OCI-LY3 (cell line): Measurements from ENCODE around the gene RSPRY1.

Experiments
- CTCF ChIP-seq: fragments of 200-600, 300-600 bp; sonication (generic); IDR thresholded peaks from 2 replicates; pipeline ENCODE4 v1.5.1; 2014; ENCODE audit warnings: antibody characterized with exemption, low read length, low read depth
- EZH2phosphoT487 ChIP-seq: fragments of 200-600 bp; shearing (Covaris generic); IDR thresholded peaks from 2 replicates; pipeline ENCODE4 v1.6.1; 2018; ENCODE audit warnings: antibody characterized with exemption, mixed run types, low read depth

DNA sequence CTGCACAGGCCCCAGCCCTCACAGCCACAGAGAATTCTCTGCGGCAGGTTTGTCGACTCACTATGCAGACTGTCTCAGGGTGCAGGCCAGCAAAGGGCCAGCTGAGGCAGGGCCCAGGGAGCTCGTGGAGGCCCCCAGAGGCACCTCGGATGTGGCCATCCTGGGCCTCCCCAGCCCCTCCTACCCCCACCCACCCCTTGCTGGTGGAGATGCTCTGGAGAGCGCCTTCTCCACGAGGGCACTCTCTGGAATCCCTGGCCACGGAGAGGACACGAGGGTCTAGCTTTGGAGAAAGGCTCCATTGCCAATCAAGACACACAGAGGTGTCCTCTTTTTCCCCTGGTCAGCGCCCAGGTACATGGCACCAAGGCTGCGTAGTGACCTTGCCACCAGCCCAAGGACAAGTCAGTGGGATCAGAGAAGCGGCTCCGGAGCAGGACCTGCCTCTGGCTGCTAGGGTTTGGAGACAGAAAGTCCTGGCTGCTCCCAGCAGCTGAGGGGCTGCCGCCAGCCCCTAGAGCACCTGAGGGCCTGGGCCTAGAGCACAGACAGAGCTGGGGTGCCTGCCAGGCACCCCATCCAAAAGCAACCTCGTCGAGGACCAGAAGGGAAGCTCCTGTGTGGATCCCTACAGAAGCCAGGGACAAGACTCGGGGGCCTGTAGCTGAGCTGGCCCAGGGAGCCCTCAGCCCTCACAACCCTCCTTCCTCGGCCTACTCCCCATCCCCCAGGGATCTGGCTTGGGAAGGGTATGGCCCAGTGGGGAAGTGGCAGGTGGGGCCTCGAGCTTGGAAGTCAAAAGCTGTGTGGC lies 77.6 kb downstream of the RSPRY1 start:
- TF ChIP-seq CTCF (no peak), EZH2phosphoT487 (no peak)
